Stimulated activated CD4-positive, alpha-beta T cell treated with anti-CD3 and anti-CD28 coated beads, TNF-alpha, amount 100 ng/mL, for 4 hours (primary cell): ENCODE results near the gene APP.

ENCODE experiments used
- DNase-seq, 3 experiments: peaks; one replicate each; pipeline ENCODE4 v3.0.0-alpha.2; 2020; ENCODE audit warnings: low read depth in 3 of 3

APP gene

DNA sequence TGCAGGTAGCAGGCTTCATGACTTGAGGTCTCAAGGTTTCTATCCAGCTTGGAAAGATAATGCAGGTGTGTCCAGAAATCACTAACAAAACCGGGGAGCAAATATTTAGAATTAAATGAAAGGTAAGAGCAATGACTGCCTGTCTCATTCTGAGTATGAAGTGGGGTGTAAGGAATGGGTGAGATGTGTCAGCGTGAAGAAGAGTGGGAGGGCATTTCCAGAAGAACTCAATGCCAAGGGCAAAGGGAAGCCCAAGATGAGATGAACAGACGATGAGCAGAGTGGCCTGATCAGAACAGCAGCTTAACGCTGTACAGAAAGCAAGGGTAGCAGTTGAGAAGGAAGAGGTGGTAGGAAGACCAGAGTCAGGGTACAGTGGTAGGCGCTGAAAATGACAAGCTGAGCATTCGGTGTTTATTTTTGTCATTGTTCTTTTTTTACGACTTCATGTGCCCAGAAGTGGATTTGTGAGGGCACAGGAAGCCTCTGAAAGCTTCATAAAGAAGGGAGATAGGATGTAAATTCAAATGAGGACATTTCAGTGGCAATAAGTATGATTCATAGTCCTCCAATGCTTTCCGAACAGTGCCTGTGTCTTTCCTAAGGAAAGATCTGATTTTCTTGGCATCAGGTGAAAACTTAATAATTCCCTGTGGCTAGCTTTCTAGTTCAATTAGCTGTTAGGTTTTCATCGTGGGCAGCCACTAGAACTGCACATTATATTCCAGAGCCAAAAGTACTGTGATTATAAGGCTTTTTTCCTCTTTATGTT, 190.5 kb downstream of the APP start:
- DNase-seq, result no peak

GRCh38 chr21:25977068-25977611, 193.4 kb downstream of the APP start:
- DNase-seq, result no peak

GRCh38 chr21:25974964-25975363, 195.6 kb downstream of the APP start:
- DNase-seq, result no peak

DNA sequence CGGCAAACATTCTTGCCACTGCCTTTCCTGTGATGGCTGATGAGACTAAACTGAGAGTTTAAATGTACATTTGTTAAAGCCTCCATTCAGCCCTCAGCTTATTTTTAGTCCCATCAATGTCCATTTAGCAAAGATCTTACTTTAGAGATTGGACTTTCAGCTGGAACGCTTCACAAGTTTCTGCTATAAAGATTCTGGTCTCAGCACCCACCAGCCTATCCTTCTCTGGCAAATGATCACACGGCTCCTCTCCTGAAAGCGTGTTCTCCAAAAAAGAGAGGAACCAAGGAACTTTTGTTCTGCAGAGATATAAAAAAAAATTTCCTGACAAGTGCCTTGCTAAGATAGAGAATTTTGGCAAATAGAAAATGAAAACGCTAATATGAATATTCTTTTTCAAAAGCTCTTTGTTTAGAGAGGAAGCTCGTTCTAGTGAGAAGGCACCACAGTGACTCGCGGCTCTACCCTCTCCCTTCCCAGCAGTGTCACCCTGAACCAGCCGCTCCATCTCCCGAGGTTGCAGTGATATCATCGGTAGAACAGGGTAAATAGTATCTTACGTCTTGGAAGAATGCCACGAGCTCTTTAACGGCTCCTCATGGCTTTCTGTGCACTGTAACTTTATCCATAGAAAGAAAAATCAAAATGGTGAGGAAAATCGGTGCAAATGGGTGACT, 200.2 kb downstream of the APP start:
- DNase-seq, result no peak

DNA sequence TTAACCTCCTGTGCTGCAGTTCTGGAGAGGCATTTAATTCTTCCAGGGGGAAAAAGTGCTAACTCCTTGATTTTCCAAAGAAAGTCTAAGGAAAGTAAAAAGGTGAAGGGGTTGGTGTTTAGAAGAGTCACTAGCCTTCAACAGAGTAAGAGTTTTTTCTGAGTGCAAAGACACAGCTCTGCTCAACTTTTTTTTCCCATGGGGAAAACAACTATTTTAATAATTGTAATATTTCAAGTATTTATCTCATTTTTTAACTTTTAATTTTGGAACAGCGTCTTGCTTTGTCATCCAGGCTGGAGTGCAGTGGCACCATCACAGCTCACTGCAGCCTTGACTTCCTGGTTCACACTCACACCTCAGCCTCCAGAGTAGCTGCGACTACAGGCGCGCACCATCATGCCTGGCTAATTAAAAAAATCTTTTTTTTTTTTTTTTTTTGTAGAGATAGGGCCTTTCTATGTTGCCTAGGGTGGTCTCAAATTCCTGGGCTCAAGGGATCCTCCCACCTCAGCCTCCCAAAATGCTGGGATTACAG, 202.6 kb downstream of the APP start:
- no peak for DNase-seq

DNA sequence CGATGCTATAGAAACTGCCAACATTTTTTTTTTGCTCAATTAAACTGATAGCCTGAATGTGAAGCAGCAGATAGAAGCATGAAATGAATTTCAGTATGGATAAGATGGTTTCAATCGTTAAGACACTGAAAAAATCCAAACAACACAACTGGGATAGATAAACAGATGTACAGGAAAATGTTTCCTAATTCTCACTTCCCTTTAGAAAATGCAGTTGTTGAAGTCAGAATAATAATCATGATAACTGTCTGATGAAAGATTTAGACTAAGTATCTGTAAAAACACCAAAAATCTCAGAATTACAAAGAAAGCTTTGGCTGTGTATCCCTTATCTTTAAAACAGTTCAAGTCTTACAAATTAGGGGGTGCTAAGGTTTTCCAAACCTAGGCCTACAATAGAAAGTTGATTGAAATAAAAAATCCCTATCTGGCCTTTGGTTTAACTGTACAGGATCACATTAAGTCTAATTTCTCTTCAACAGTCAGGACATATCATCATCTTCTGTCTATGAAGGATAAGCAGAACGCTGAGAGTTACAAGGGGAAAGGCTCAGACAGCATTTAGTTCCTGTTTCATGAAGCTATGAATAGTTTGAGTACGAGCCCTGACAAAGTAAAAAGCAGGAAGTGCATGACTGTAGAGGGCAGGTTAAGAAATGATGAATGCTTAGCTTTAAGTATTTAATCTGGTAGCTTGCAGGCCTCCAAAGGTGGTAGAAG, 203.2 kb downstream of the APP start:
- no peak for DNase-seq

GRCh38 chr21:25965951-25966707, 204.4 kb downstream of the APP start:
- no peak for DNase-seq

GRCh38 chr21:25964926-25965325, 205.6 kb downstream of the APP start:
- DNase-seq, result no peak

DNA sequence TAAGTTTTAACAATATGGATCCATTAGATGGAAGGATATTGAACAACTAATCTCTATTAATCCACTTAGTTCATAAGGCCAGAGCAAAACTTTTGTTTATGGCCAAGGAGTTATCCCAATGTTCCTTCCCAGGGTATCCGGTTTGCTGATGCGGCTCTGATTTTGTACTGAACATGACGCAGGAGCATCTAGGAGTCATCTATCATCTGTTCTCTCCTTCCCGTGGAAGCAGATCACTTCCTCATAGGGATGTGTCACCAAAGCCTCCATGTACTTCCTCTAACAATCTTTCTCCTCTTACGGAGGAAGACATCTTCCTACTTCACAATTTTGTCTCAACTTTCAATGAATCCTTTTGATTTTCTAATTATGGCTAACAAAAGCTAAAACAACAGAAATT, 206.6 kb downstream of the APP start:
- DNase-seq, result no peak

- no peak for DNase-seq
These were observed 207.4 kb downstream of the APP start for GRCh38 chr21:25963181-25963580.

- DNase-seq, result no peak
These were observed 209.5 kb downstream of the APP start for GRCh38 chr21:25961042-25961441.

DNA sequence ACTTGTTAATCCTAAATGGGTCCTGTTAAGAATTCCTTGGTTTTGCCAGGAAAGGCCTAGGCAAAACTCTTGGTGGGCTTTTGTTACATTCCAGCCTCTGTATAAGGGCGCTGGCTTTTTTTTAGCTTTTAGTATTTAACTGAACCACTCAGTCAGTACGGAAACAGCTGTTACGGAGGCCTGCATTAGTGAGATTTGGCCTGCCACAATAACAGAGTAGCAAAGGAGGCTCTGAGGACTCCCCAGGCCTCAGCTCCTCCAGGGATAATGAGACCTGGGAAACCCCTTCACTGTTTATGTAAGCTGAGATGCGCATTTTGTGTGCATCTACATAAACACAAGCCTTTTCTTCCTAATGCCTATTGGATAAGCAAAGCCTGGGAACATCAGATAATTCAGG, 210.2 kb downstream of the APP start:
- no peak for DNase-seq

DNA sequence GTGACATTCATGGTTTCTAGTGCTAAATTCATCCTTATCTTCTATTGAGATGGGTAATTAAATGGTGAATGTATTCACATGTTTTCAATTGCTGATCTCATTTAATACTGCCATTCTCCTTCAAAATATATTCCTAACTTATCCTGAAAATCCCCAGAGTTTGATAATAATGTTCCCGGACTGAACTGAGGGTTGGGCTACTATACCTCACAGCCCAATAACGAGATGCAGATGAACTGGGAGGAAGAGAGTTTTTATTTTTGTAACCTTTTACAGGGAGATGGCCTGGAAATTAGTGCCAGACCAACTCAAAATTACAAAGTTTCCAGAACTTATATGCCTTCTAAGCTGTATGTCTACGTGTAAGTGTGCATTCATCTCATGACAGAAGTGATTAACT, 210.8 kb downstream of the APP start:
- DNase-seq, result no peak

GRCh38 chr21:25956993-25957714, 213.4 kb downstream of the APP start:
- DNase-seq, result no peak

DNA sequence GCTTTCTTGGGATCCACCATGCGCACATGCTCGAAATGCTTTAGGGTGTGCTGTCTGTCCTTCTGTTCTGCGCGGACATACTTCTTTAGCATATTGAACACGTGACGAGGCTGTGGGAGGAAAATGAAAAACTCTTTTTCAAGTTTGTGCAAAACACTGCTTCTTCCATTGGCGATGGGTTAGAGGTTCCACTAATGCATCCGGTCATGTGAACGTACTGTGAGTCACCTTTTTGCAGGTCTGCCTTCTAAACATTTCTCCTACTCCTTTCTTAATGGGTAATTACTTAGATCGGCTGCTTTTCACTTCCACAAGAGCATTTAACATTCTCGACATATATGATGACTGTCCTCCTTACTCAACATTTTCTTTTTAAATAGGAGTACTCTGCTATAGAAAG, 214.9 kb downstream of the APP start:
- DNase-seq, result no peak

GRCh38 chr21:25953659-25954058, 216.9 kb downstream of the APP start:
- DNase-seq, result no peak

GRCh38 chr21:25953196-25953595, 217.4 kb downstream of the APP start:
- no peak for DNase-seq

- no peak for DNase-seq
These were observed 218.3 kb downstream of the APP start for GRCh38 chr21:25952306-25952705.

GRCh38 chr21:25949701-25950100, 220.9 kb downstream of the APP start:
- no peak for DNase-seq

GRCh38 chr21:25944672-25945213, 225.8 kb downstream of the APP start:
- DNase-seq, result no peak

GRCh38 chr21:25944082-25944481, 226.5 kb downstream of the APP start:
- no peak for DNase-seq
